Panc1 (cell line): ENCODE measurements around the gene APRT. TPM values are rescaled to one million over a fixed set of nuclear protein-coding genes. Genes with fewer than 3 reads are reported as not detected.

ENCODE experiments used
- ATAC-seq: fragments of 200-7000 bp; cut with Tn5 transposase; 2 replicates; pipeline ENCODE4 v1.9.1; 2020; ENCODE audit warnings: mild to moderate bottlenecking, moderate library complexity
- BruUV-seq: library from RNA; stranded (reverse); fragments of 400-500 nt; replicated peaks from 2 replicates; lab custom pipeline; 2021; lab: Mats Ljungman, UMichigan
- CTCF ChIA-PET: fragments of 300-600 bp; sonication (Branson Sonifier 250); formaldehyde crosslinking; loops from one replicate; lab custom pipeline; 2022; ENCODE audit warnings: antibody characterized with exemption; lab: Charles Lee
- POLR2A ChIA-PET: fragments of 300-600 bp; sonication (Branson Sonifier 250); formaldehyde crosslinking; loops from one replicate; lab custom pipeline; 2022; ENCODE audit warnings: antibody characterized with exemption; lab: Charles Lee
- DNase-seq: peaks from one replicate; pipeline ENCODE4 v3.0.0-alpha.2; 2010; ENCODE audit warnings: low read depth, low spot score
- H3K27ac ChIP-seq: 2 replicates; pipeline ENCODE4 v1.5.1; 2011; ENCODE audit warnings: mild to moderate bottlenecking, low read length, inconsistent platforms
- H3K27me3 ChIP-seq: fragments of 200-500 bp; sonication (Bioruptor generic); 2 replicates; pipeline ENCODE4 v1.6.0; 2014; ENCODE audit warnings: low read length, inconsistent platforms; ENCODE audit not compliant: control insufficient read depth, insufficient read depth
- H3K36me3 ChIP-seq: fragments of 200-500 bp; sonication (Bioruptor generic); 2 replicates; pipeline ENCODE4 v1.5.1; 2014; ENCODE audit warnings: inconsistent platforms, mild to moderate bottlenecking, low read length, moderate library complexity; ENCODE audit not compliant: control insufficient read depth, insufficient read depth
- H3K4me1 ChIP-seq: 2 replicates; pipeline ENCODE4 v1.5.1; 2011; ENCODE audit warnings: inconsistent platforms, mild to moderate bottlenecking, low read length, moderate library complexity; ENCODE audit not compliant: control insufficient read depth, insufficient read depth
- H3K4me3 ChIP-seq, 2 experiments: 2 replicates each; pipeline ENCODE4 v1.5.1; 2011 to 2012; ENCODE audit warnings: low read depth in 2 of 2, low read length in 2 of 2, mild to moderate bottlenecking in 2 of 2, inconsistent platforms in 1 of 2, moderate library complexity in 1 of 2
- H3K9me3 ChIP-seq: fragments of 200-500 bp; sonication (Bioruptor generic); 2 replicates; pipeline ENCODE4 v1.5.1; 2014; ENCODE audit warnings: low read depth, mild to moderate bottlenecking, inconsistent platforms, low read length, moderate library complexity; ENCODE audit not compliant: control insufficient read depth, insufficient read depth
- POLR2AphosphoS5 ChIP-seq: IDR thresholded peaks from 2 replicates; pipeline ENCODE4 v1.6.1; 2012; ENCODE audit warnings: mild to moderate bottlenecking, low read depth, low read length, moderate library complexity
- SIN3A ChIP-seq: IDR thresholded peaks from 2 replicates; pipeline ENCODE4 v1.6.1; 2012; ENCODE audit warnings: low read depth, mild to moderate bottlenecking, low read length, moderate library complexity, borderline replicate concordance; ENCODE audit not compliant: insufficient read depth
- TCF7L2 ChIP-seq: IDR thresholded peaks from 2 replicates; pipeline ENCODE4 v1.6.1; 2011; ENCODE audit warnings: mild to moderate bottlenecking, low read depth, low read length, inconsistent platforms
- in situ Hi-C: cut with HindIII; loops from 2 replicates; pipeline ENCODE4 v1.10.0; 2016; ENCODE audit warnings: low sequenced_read_pairs, low pct_unique_long_range_greater_than_20kb
- intact Hi-C: fragments of 100-400 bp; cut with micrococcal nuclease; formaldehyde crosslinking; loops from one replicate; pipeline ENCODE4 v1.10.0; 2022; ENCODE audit not compliant: unreplicated experiment
- total RNA-seq: library from RNA; stranded (reverse); gene quantifications from one replicate; pipeline ENCODE4 v1.2.1, GENCODE V29; 2021; ENCODE audit not compliant: unreplicated experiment
- TF ChIP-seq, protein P1 (sequence below), 2 experiments: IDR thresholded peaks; 2 replicates each; pipeline ENCODE4 v1.6.1; 2011 to 2012; ENCODE audit warnings: low read depth in 2 of 2, control low read depth in 1 of 2, low read length in 1 of 2, mild to moderate bottlenecking in 1 of 2, moderate library complexity in 1 of 2; ENCODE audit not compliant: insufficient read depth in 1 of 2
- TF ChIP-seq, protein P2 (sequence below): fragments of 450-650 bp; IDR thresholded peaks from 2 replicates; pipeline ENCODE4 v1.5.1; 2017; ENCODE audit warnings: mild to moderate bottlenecking

Gene APRT
- total RNA-seq, 1 experiment from 2014 or later: 231 TPM

DNA sequence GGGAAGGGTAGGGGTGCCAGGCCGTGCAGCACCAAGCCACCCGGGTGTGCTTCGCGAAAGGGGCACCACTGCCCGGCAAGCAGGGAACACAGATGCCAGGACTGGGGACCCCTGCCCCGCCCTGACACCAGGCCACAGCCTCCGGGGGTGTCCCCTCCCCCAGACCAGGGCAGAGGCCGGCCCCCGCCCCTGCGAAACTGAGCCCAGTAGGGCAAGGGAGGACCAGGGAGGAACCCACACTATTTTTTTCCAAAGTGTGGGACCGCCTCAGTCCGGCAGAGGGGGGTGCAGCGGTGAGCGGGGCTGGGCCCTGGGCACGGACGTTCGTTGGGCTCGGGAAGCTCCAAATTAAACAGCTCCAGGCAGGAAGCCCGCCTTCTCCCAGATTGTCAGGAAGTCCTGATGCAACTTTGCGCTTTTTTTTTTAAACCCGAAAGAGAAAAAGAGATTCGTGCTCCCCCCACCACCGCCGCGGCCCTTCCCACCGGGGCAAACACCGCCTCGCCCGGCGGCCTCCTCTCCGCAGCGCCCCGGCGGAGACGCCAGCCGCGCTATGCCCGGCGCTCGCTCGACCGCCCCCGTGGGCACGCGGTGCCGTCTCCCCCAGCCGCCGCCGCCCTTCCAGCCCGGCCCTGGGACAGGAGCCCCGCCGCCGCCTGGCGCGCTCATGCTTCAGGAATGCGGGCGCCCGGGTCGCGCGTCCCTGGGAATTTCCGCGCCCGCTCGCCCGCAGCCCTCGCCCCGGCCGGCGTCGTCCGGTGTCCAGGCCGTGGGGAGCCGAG, 27.5 kb downstream of the APRT start:
- CTCF ChIA-PET: interaction anchor here (0.5 to 0.9 kb wide), 3 partner anchors 9 to 25 kb away, joined by 3 to 4 read pairs (median 3); no protein-coding TSS in a partner anchor
- H3K4me1 ChIP-seq: peaks cover 30% of the 10 kb centered on the region

DNA sequence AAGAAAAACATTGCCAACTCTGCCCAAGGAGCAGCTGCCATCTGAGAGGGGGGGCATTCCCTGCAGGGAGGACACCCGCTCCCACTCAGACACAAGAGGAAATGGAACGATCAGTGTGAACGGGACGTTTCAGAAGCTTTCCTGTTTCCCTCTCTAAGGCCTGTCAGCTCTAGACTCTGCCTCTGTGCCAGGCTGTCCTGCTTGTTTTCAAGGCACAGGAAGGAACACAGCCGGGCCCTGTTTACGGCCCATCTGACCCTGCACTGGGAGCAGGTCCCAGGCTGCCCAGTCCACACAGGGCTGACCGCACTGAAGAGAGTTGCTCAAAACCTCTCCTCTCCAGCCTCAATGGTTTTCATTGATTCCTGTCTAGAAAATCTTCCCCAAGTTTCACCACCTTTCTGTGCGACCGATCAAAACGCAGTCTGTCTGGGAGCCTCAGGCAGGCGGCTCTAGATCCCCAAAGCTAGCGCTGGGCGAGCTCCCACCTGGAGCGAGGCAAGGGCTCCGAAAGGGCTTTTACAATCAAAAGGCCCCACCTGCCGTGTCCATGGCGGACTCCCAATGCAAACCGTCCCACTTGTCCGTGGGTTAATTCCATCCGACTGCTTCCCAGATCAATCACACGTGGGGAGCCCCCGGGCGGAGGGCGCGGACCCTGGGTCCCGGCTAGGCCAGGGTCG, 28.2 kb downstream of the APRT start:
- intact Hi-C loops (loop anchor here (10.0 kb wide), 1 partner anchor 49 kb away; no protein-coding TSS in a partner anchor), in situ Hi-C loops (no loop called here)
- peak overlapping the region; percentile 61 to 69 for H3K4me3 ChIP-seq
- H3K27me3 ChIP-seq: no peaks in the 10 kb centered on the region
- H3K27ac ChIP-seq: peak overlapping the region; percentile 85
- H3K4me1 ChIP-seq: peaks cover 30% of the 10 kb centered on the region
- no peaks in the 10 kb centered on the region for H3K9me3 ChIP-seq
- TF ChIP-seq SIN3A (0 out of 2 replicates have a peak, but pooled peaks have one; percentile 13), POLR2AphosphoS5 (no peak)
- CTCF ChIA-PET: no interaction called here
- no peak for ATAC-seq
- POLR2A ChIA-PET: interaction anchor here (0.6 kb wide), 1 partner anchor 23 kb away, joined by 4 read pairs; no protein-coding TSS in a partner anchor
- TSS peak; percentile 71 for BruUV-seq
- no peak for DNase-seq
- no peaks in the 10 kb centered on the region; the same call in 1 of the 2 replicates for H3K36me3 ChIP-seq

More for the DNA sequence above, 27.5 kb downstream of the APRT start:
- DNase-seq: no peak
- peak; percentile 46 for ATAC-seq
- H3K27ac ChIP-seq: peak overlapping the region; percentile 85
- intact Hi-C loops: loop anchor here (10.0 kb wide), 1 partner anchor 49 kb away; no protein-coding TSS in a partner anchor
- TF ChIP-seq POLR2AphosphoS5 (no peak), TCF7L2 (no peak), SIN3A (no peak)
- TF ChIP-seq, protein P1, sequence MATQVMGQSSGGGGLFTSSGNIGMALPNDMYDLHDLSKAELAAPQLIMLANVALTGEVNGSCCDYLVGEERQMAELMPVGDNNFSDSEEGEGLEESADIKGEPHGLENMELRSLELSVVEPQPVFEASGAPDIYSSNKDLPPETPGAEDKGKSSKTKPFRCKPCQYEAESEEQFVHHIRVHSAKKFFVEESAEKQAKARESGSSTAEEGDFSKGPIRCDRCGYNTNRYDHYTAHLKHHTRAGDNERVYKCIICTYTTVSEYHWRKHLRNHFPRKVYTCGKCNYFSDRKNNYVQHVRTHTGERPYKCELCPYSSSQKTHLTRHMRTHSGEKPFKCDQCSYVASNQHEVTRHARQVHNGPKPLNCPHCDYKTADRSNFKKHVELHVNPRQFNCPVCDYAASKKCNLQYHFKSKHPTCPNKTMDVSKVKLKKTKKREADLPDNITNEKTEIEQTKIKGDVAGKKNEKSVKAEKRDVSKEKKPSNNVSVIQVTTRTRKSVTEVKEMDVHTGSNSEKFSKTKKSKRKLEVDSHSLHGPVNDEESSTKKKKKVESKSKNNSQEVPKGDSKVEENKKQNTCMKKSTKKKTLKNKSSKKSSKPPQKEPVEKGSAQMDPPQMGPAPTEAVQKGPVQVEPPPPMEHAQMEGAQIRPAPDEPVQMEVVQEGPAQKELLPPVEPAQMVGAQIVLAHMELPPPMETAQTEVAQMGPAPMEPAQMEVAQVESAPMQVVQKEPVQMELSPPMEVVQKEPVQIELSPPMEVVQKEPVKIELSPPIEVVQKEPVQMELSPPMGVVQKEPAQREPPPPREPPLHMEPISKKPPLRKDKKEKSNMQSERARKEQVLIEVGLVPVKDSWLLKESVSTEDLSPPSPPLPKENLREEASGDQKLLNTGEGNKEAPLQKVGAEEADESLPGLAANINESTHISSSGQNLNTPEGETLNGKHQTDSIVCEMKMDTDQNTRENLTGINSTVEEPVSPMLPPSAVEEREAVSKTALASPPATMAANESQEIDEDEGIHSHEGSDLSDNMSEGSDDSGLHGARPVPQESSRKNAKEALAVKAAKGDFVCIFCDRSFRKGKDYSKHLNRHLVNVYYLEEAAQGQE (IDR thresholded peaks at IDR 0.05; ENCODE audit: insufficient read depth in 1 of 2, low read depth in 2 of 2, low read length in 1 of 2): no peak
- TF ChIP-seq, protein P2, sequence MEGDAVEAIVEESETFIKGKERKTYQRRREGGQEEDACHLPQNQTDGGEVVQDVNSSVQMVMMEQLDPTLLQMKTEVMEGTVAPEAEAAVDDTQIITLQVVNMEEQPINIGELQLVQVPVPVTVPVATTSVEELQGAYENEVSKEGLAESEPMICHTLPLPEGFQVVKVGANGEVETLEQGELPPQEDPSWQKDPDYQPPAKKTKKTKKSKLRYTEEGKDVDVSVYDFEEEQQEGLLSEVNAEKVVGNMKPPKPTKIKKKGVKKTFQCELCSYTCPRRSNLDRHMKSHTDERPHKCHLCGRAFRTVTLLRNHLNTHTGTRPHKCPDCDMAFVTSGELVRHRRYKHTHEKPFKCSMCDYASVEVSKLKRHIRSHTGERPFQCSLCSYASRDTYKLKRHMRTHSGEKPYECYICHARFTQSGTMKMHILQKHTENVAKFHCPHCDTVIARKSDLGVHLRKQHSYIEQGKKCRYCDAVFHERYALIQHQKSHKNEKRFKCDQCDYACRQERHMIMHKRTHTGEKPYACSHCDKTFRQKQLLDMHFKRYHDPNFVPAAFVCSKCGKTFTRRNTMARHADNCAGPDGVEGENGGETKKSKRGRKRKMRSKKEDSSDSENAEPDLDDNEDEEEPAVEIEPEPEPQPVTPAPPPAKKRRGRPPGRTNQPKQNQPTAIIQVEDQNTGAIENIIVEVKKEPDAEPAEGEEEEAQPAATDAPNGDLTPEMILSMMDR: no peak; the same call in 1 of the 2 replicates
- H3K9me3 ChIP-seq: no peaks in the 10 kb centered on the region
- no peaks in the 10 kb centered on the region for H3K27me3 ChIP-seq
- H3K36me3 ChIP-seq: no peaks in the 10 kb centered on the region; the same call in 1 of the 2 replicates
- H3K4me3 ChIP-seq: peak overlapping the region; percentile 61 to 69
- no TSS peak for BruUV-seq
- POLR2A ChIA-PET: no interaction called here
- in situ Hi-C loops: no loop called here
